Stromal cell of bone marrow (primary cell): ENCODE results near the gene SLPI.

Source experiments
- DNase-seq: peaks from one replicate; pipeline ENCODE4 v3.0.0-alpha.2; 2012; ENCODE audit warnings: low read depth

SLPI gene

GRCh38 chr20:45254383-45255262, at the start of gene SLPI:
SLPI (minus strand) TSS chr20:45254564; CDS start chr20:45254543, 21 bp downstream.
- peak; percentile 66 for DNase-seq

GRCh38 chr20:45303586-45304463, 49.5 kb upstream of the SLPI start:
- DNase-seq, result no peak

DNA sequence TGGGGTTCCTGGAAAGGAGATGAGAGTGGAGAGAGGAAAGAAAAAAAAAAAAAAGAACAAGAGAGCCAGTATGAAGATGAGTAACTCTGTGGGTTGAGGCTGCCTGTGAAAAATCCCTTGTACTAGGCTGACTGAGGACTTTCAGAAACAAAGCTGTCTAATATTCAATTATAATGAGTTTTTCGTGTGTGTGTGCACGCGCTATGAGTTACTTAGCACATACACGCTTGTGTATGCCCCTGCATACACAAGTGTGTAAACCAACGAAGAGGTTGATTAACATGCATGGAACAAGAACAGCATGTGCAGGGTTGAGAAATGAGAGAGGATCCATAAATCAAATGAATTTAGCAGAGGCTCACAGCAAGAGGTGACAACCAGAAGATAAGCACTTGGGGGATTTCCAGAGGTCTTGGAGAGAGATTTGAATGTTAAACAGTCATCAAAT, 47.5 kb upstream of the SLPI start:
- no peak for DNase-seq

- DNase-seq, result no peak
Measured at GRCh38 chr20:45300961-45301360, 46.6 kb upstream of the SLPI start.

DNA sequence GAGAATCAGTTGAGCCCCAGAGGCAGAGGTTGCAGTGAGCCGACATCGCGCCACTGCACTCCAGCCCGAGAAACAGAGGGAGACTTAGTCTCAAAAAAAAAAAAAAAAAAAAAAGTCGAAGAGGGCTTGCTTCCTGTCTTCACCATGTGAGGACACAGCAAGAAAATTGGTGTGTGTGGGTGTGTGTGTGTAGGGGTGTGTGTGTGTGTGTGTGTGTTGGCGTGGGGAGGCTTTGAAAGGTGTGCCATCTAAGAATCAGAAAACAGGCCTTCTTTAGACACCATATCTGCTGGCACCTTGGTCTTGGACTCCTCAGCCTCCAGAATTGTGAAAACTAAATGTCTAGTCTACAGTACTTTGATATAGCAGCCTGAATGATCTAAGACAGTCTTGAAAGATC, 45.4 kb upstream of the SLPI start:
- DNase-seq, result no peak

- DNase-seq, result no peak
Measured at GRCh38 chr20:45297786-45298497, 43.6 kb upstream of the SLPI start.

DNA sequence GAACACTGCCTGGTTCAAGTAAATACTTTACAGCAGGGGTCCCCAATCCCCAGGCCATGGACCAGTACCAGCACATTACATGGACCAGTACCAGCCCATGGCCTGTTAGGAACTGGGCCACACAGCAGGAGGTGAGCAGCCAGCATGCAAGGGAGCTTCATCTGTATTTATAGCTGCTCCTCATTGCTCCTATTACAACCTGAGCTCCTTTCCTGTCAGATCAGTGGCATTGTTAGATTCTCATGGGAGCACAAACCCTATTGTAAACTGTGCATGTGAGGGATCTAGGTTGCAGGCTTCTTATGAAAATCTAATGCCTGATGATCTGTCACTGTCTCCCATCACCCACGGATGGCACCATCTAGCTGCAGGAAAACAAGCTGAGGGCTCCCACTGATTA, 40.3 kb upstream of the SLPI start:
- no peak for DNase-seq

DNA sequence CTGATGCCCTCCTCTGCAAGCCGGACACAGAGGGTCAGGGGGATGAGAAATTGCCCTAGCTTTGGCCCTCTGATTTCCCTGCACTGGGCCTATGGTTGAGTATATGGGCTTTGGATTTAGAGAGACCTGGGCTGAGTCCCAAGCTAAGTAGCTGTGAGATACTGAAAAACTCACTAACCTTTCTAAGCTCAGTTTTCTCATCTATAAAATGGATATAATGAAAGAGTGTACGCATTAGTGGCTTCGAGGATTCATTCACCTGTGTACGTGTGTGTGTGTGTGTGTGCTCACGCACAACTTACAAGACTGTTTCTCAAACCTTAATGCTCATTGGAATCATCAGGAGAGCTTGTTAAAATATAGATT, 39.6 kb upstream of the SLPI start:
- no peak for DNase-seq

GRCh38 chr20:45293041-45294002, 39.0 kb upstream of the SLPI start:
- DNase-seq, result no peak

GRCh38 chr20:45292343-45292742, 38.0 kb upstream of the SLPI start:
- no peak for DNase-seq

DNA sequence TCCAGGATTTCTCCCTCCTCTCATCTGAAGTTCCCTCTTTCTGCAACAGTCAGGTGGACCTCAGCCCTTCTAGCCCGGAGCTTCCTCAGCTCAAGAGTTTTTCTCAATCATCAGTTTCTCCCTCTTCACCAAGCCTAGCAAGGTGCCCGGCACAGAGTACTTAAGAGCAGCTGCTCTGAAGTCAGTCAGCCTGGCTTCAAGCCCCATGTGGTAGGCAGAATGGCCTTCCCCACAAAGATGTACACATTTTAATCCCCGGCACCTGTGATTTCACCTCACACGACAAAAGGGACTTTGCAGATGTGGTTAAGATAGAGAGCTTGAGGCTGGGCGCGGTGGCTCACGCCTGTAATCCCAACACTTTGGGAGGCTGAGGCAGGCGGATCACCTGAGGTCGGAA, 37.2 kb upstream of the SLPI start:
- no peak for DNase-seq

DNA sequence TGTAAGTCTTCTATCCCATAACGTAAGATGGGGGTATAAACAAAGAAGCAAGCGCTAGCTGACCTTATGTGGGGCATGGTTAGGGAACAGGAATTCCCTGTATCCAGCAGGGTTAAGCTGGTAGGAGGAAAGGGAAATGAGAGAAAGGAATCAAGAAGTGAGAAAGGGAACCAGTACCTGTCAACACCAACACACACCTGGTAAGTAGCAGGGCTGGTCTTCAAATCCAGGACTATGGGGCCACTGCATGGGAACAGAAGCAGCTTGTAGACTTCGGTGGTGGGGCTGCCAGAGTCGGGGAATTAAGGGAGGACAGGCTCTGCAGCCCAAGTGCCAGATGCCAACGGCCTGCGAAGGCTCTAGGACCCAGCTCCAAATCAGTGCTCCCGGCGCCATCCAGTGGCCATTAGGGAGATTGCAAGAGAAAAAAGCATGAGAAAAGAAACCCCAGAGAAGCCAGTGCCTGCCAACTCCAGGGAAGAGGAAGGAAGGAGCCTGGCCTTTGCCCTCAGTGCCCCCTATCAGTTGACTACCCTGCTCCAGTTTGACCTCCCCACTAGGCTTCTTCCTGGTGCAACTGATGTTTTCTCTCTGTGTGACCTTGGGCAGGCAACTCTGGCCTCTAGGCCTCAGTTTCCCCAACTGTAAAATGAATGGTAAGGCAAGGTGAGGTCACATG, 36.5 kb upstream of the SLPI start:
- DNase-seq, result peak; percentile 65

DNA sequence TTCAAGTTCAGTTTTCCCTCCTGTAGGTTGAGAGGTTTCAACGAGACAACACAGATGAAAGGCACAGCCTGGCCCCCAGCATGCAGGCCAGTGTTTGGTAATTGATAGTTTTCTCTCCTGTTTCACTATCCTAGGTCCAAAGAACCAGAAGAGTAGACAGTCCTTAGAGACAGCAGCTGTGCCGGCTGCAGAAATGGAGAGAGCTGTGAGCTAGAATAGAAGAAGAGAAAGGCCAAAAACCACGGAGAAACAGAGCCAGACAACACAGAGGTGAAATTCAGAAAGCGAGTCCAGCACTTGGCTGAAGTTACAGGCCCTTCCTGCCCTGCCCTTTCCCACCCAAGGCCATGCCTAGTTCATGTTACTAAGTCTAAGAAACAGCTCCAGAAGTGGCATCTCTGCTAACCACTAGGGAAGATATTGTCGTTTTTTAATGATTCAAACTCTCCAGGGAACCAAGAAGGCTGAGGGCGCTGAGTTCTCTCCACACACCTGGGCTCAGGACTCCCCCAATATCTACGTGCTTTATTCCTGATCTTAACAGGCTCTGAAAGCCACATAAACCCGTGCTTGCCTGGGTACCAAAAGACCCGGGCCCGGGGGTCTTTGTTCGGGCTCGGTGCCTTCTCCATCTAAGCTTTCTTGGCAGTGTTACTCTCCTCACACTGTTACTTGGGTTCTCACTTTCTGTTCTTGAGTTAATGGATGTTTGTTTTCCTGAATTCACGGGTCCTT, 35.7 kb upstream of the SLPI start:
- no peak for DNase-seq

- no peak for DNase-seq
Measured at GRCh38 chr20:45288860-45289259, 34.5 kb upstream of the SLPI start.

DNA sequence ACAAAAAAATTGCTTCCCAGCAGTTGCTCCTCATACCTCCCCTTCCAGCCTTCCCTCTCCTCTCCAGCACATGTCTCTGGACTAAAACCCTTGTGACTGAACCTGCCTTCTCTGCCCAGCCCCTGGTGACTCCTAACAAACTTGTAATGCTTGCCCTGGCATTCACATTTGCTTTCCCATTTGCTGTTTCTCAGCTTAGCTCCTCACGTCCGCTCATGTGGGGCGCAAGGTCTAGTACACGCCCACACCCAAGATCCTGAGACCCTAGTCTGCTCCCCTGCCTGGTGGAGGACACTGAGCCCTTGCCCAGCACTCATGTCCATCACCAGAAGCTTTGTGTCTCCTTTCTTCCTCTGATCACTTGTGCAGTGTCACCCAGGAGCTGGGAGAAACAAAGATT, 34.0 kb upstream of the SLPI start:
- no peak for DNase-seq

DNA sequence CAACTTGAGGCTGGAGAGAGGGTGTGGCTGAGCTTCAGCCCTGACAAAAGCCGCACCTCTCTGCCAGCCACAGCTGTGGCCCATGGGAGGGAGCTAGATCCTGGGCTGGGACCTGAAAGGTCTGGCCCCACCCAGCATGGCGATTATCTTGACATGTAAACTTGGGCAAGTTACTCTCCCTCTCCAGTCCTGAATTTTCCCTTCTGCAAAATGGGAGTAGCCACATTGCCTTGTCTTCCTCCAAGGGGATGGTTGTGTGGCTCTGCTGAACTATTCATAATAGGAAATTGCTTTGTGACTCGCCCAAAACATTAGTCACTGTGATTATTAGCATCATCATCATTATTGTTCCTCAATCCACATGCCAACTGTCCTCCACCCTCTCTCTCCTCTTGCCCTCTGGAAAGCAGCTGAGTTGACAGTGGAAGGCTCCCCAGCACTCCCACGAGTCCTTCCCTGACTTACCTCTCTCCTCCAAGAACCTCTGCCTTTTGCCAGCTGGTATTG, 29.2 kb upstream of the SLPI start:
- DNase-seq, result peak; percentile 28

DNA sequence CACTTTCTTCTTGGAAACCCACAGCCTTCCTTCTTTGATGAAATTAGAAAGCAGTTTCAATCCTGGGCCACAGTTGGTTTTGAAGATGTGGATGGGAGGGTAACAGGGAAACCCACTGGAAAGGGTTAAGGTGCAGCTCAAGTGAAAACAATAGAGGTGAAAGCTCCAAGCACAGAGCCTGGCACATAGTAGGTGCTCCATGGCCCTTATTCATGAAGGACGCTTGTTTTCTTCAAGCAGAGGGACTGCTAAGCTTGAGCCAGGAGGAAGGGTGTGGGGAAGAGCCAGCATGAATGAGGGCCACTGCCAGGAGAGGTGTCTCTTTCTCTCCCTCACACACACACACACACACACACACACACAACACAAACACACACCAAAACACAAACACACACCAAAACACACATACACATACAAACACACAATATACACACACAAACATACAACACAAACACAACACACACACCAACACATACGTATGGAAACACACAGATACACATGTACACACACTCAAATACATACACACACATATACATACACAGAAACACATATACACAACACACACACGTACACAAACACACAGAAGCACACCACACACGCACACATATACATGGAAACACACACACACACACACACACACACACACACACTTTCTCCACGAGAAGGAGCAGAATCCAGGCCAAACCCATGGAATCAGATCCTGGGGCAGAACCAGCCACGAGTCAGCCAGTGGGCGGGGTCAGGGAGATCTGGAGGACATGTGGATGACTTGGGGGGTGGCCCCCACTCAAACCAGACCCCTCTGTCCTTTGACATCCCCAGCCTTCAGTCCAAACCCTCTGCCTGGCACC, 28.6 kb upstream of the SLPI start:
- no peak for DNase-seq

DNA sequence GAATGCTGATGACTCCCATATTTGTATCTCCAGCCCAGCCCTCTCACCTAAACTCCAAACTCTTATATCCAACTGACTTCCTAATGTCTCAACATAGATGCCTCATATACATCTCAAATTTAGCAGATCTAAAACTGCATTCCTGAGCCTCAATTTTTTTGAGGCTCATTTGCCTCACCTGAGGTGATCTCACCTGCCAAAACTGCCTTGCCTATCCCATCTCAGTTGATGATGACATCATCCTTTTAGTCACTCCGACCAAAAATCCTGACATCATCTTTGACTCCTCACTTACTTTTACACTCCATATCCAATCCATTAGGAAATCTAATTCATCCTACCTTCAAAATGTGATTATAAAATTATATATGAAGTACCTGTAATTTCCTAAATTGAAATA, 25.6 kb upstream of the SLPI start:
- no peak for DNase-seq

- DNase-seq, result no peak
Measured at GRCh38 chr20:45275338-45275737, 21.0 kb upstream of the SLPI start.
